OCI-LY7 (cell line): ENCODE measurements around the gene CHMP1A. TPM values are rescaled to one million over a fixed set of nuclear protein-coding genes. Genes with fewer than 3 reads are reported as not detected.

Experiments used
- BruUV-seq: library from RNA; stranded (reverse); fragments of 400-500 nt; replicated peaks from 2 replicates; lab custom pipeline; 2021; lab: Mats Ljungman, UMichigan
- CTCF ChIA-PET: fragments of 300-600 bp; sonication (Branson Sonifier 250); formaldehyde crosslinking; loops from one replicate; lab custom pipeline; 2022; ENCODE audit warnings: antibody characterized with exemption; ENCODE audit not compliant: unreplicated experiment; lab: Charles Lee
- POLR2A ChIA-PET: fragments of 300-600 bp; sonication (Branson Sonifier 250); formaldehyde crosslinking; loops from one replicate; lab custom pipeline; 2022; ENCODE audit warnings: antibody characterized with exemption; lab: Charles Lee
- DNase-seq: peaks from one replicate; pipeline ENCODE4 v3.0.0-alpha.2; 2015; ENCODE audit warnings: low spot score
- H2AFZ ChIP-seq: fragments of 200-600 bp; sonication (generic), shearing (Covaris generic); 2 replicates; pipeline ENCODE4 v1.6.1; 2014; ENCODE audit warnings: mild to moderate bottlenecking, antibody characterized with exemption, low read length, moderate library complexity
- H3K27ac ChIP-seq: fragments of 200-600 bp; sonication (generic); 2 replicates; pipeline ENCODE4 v1.5.1; 2014; ENCODE audit warnings: mixed run types, low read depth, mild to moderate bottlenecking, moderate library complexity, low read length, inconsistent platforms; ENCODE audit not compliant: poor library complexity, severe bottlenecking
- H3K36me3 ChIP-seq: fragments of 200-600 bp; sonication (generic); 2 replicates; pipeline ENCODE4 v1.6.1; 2014; ENCODE audit warnings: mild to moderate bottlenecking, antibody characterized with exemption, low read length, moderate library complexity, mixed read lengths; ENCODE audit not compliant: insufficient read depth
- H3K4me1 ChIP-seq: fragments of 200-600 bp; sonication (generic); 2 replicates; pipeline ENCODE4 v1.5.1; 2014; ENCODE audit warnings: mild to moderate bottlenecking, low read length; ENCODE audit not compliant: insufficient read depth, poor library complexity, severe bottlenecking
- H3K4me2 ChIP-seq: fragments of 200-600 bp; sonication (generic); 2 replicates; pipeline ENCODE4 v1.6.1; 2014; ENCODE audit warnings: mild to moderate bottlenecking, low read length
- H3K4me3 ChIP-seq: fragments of 200-600 bp; sonication (generic); 2 replicates; pipeline ENCODE4 v1.5.1; 2014; ENCODE audit warnings: mild to moderate bottlenecking, low read depth, low read length; ENCODE audit not compliant: poor library complexity, severe bottlenecking
- H3K79me2 ChIP-seq: fragments of 200-600 bp; sonication (generic); 2 replicates; pipeline ENCODE4 v1.6.1; 2016; ENCODE audit warnings: low read depth, mild to moderate bottlenecking, low read length, moderate library complexity, mixed read lengths; ENCODE audit not compliant: insufficient read depth
- H3K9me2 ChIP-seq: fragments of 200-600 bp; sonication (generic); 2 replicates; pipeline ENCODE4 v1.6.1; 2016; ENCODE audit warnings: mild to moderate bottlenecking, low read length, mixed read lengths; ENCODE audit not compliant: insufficient read depth
- H3K9me3 ChIP-seq: fragments of 200-600 bp; sonication (generic); 2 replicates; pipeline ENCODE4 v1.6.1; 2014; ENCODE audit warnings: mild to moderate bottlenecking, mixed run types, low read length, mixed read lengths
- H4K20me1 ChIP-seq: fragments of 200-600 bp; sonication (generic); 2 replicates; pipeline ENCODE4 v1.6.1; 2014; ENCODE audit warnings: mild to moderate bottlenecking, antibody characterized with exemption, low read length, moderate library complexity, mixed read lengths; ENCODE audit not compliant: insufficient read depth
- CTCF ChIP-seq: fragments of 200-600 bp; sonication (generic); conservative IDR thresholded peaks from 2 replicates; pipeline ENCODE4 v1.5.1; 2014; ENCODE audit warnings: mild to moderate bottlenecking, antibody characterized with exemption, low read length, moderate library complexity, mixed read lengths
- EZH2phosphoT487 ChIP-seq: fragments of 200-600 bp; sonication (generic); IDR thresholded peaks from 2 replicates; pipeline ENCODE4 v1.6.1; 2018; ENCODE audit warnings: low read depth, borderline replicate concordance, mild to moderate bottlenecking, mixed run types, antibody characterized with exemption, low read length, moderate library complexity, mixed read lengths
- intact Hi-C: fragments of 100-400 bp; cut with micrococcal nuclease; formaldehyde crosslinking; loops from one replicate; pipeline ENCODE4 v1.10.0; 2022; ENCODE audit not compliant: unreplicated experiment
- total RNA-seq, 2 experiments: library from RNA; depleted of rRNA in 1 of 2; stranded (reverse); fragments of >200 nt in 1 of 2; shearing (Covaris generic) in 1 of 2; gene quantifications; 2 replicates each; pipeline ENCODE4 v1.2.3, GENCODE V29; 2014 to 2022

The CHMP1A gene
- total RNA-seq, 2 experiments from 2014 or later: 53.1 to 76.2 TPM

- POLR2A ChIA-PET: interaction anchor here (0.5 kb wide), 1 partner anchor 806 kb away, joined by 3 read pairs; no protein-coding TSS in a partner anchor
These were observed 57.6 kb downstream of the CHMP1A start for GRCh38 chr16:89599902-89600301.

DNA sequence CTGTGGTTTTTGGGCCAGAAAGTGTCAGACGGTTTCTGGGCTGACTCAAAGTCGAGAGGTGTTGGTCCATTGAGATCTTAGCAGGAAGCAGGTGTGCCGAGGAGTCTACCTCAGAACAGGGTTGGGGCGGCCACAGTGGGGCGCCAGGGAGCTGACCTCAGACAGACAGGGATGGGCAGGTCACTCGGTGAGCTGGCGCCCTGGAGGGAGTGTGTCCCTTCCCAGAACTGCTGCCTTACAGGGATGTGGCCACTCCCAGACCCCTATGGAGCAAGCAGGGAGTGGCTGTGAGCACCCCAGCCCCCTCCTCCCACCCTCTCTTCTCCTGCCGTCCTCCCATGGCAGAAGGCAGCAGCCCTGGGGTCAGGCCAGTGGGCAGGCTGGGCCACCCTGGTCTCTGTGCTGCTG, 58.1 kb downstream of the CHMP1A start:
- no peaks in the 10 kb centered on the region for H3K79me2 ChIP-seq
- TF ChIP-seq CTCF: peak; percentile 65
- TF ChIP-seq EZH2phosphoT487: no peak
- ChIA-PET POLR2A (no interaction called here), CTCF (no interaction called here)
- H3K27ac ChIP-seq: no peak overlapping the region
- intact Hi-C loops: loop anchor here (2.0 kb wide), 1 partner anchor 41 kb away; no protein-coding TSS in a partner anchor
- H3K4me3 ChIP-seq: no peak overlapping the region
- H3K36me3 ChIP-seq: no peaks in the 10 kb centered on the region
- H3K4me1 ChIP-seq: no peaks in the 10 kb centered on the region
- no peaks in the 10 kb centered on the region for H4K20me1 ChIP-seq
- BruUV-seq: no TSS peak
- H3K9me2 ChIP-seq: no peaks in the 10 kb centered on the region
- H3K9me3 ChIP-seq: no peaks in the 10 kb centered on the region
- peak; percentile 45 for DNase-seq
- no peak overlapping the region for H3K4me2 ChIP-seq
- H2AFZ ChIP-seq: no peak overlapping the region

More at GRCh38 chr16:89599902-89600301, 57.6 kb downstream of the CHMP1A start:
- Histone ChIP-seq H3K4me2 (no peak overlapping the region), H4K20me1 (no peaks in the 10 kb centered on the region), H3K79me2 (no peaks in the 10 kb centered on the region), H3K9me2 (no peaks in the 10 kb centered on the region), H2AFZ (no peak overlapping the region), H3K36me3 (no peaks in the 10 kb centered on the region), H3K4me3 (no peak overlapping the region), H3K9me3 (no peaks in the 10 kb centered on the region), H3K27ac (no peak overlapping the region), H3K4me1 (no peaks in the 10 kb centered on the region)
- no TSS peak for BruUV-seq
- TF ChIP-seq EZH2phosphoT487: no peak
- no peak for TF ChIP-seq CTCF
- intact Hi-C loops: loop anchor here (2.0 kb wide), 1 partner anchor 41 kb away; no protein-coding TSS in a partner anchor
- no peak for DNase-seq
- CTCF ChIA-PET: no interaction called here

- Histone ChIP-seq H2AFZ (no peak overlapping the region), H3K79me2 (no peaks in the 10 kb centered on the region), H3K9me2 (no peaks in the 10 kb centered on the region), H3K9me3 (no peaks in the 10 kb centered on the region), H3K27ac (no peak overlapping the region), H4K20me1 (no peaks in the 10 kb centered on the region), H3K4me3 (no peak overlapping the region), H3K36me3 (no peaks in the 10 kb centered on the region), H3K4me2 (no peak overlapping the region), H3K4me1 (no peaks in the 10 kb centered on the region)
- ChIA-PET CTCF (no interaction called here), POLR2A (no interaction called here)
- no peak for DNase-seq
- intact Hi-C loops: loop anchor here (2.0 kb wide), 1 partner anchor 43 kb away; no protein-coding TSS in a partner anchor
- BruUV-seq: no TSS peak
- TF ChIP-seq EZH2phosphoT487: no peak
- TF ChIP-seq CTCF: no peak
These were observed 59.3 kb downstream of the CHMP1A start for GRCh38 chr16:89598199-89598598.
